HUES48 (cell line): ENCODE data around the gene CKB.

Source experiments
- H3K27ac ChIP-seq: one replicate; pipeline ENCODE4 v1.7.0; 2013; ENCODE audit warnings: low read depth, low read length, inconsistent platforms
- H3K27me3 ChIP-seq: 2 replicates; pipeline ENCODE4 v1.6.1; 2013; ENCODE audit warnings: mild to moderate bottlenecking, low read length; ENCODE audit not compliant: control insufficient read depth, insufficient read depth
- H3K36me3 ChIP-seq: 2 replicates; pipeline ENCODE4 v1.6.1; 2013; ENCODE audit warnings: low read length; ENCODE audit not compliant: control insufficient read depth, insufficient read depth
- H3K4me1 ChIP-seq: 2 replicates; pipeline ENCODE4 v1.6.1; 2013; ENCODE audit warnings: mild to moderate bottlenecking, low read length; ENCODE audit not compliant: control insufficient read depth, insufficient read depth
- H3K4me3 ChIP-seq: 2 replicates; pipeline ENCODE4 v1.5.1; 2013; ENCODE audit warnings: mild to moderate bottlenecking, low read depth, low read length
- H3K9ac ChIP-seq: 2 replicates; pipeline ENCODE4 v1.6.1; 2013; ENCODE audit warnings: mild to moderate bottlenecking, low read depth, low read length, moderate library complexity
- H3K9me3 ChIP-seq: 2 replicates; pipeline ENCODE4 v1.6.1; 2013; ENCODE audit warnings: low read length; ENCODE audit not compliant: control insufficient read depth, insufficient read depth

The CKB gene

DNA sequence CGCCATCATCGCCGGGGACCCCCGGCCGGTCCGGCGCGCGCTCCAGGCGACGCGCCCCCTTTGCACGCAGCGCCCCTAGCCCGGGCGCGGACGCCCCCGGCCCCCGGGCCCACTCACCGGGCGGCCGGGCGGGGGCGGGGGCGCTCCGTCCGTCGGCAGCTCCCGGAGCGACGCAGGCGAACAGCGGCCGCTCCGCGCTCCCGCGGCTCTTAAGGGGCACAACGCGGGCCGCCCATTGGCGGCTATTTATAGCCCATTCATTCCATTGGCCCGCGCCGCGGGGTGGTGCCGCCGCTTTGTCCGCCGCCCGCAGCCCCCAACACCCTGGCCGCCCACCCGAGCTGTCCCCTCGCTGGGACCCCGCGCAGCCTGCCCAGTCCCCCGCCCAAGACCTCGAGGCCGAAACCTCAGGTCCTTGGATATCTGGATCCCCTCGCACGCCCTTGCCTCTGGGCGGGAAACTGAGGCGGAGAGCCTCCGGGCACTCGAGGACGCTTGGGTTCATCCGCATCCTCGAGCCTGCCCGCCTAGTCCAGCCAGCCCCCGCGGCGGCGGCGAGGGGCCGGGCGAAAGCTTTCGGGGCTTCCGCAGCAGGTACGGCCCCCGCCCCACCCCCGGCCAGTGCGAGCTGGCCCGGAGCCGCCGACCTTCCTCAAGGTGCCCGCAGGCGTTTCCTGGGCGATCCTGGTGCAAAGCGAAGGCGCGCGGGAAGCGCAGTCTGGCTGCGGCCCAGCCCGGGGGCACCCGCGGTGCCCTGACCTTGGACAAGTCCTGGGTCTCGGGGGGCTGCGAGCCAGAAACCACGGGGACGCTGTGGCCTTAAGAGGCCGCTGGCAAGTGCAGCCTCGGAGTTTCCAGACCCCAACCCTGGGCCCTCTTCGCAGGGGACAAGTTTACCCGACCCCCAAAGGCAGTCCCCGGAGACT lies at the start of gene CKB:
Gene CKB, minus strand, starts transcription at position 182 of the 926 bp plus-strand sequence. CDS start 337 bp downstream, outside the sequence.
- Histone ChIP-seq H3K9me3 (no peaks in the 10 kb centered on the region), H3K27me3 (peaks cover 21% of the 10 kb centered on the region), H3K27ac (peak within 1 kb of the TSS; percentile 76), H3K4me3 (peak within 1 kb of the TSS; percentile 97), H3K36me3 (peaks cover 18% of the 10 kb centered on the region), H3K4me1 (peaks cover 20% of the 10 kb centered on the region; the same call in 1 of the 2 replicates), H3K9ac (peak within 1 kb of the TSS; percentile 76)

DNA sequence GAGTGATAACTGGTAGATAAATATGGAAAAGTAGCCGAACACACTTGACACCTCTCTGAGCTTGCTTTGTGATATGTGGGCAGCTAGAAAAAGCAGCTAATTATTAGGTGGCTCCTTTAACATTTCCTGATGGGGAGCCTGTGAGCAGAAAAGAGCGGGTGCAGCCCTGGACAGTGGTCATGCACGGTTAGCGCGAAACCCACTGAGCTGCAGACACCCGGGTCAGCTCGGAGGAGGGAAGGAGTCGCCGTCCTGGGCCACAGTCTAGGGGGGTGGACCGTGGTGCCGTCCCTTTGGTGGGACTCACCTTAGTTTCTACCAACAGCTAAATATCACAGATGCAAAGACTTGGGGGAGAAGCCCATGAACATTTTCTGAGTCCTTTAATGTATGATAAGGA lies 46.8 kb upstream of the CKB start:
- Histone ChIP-seq H3K27me3 (no peaks in the 10 kb centered on the region), H3K9ac (no peak overlapping the region), H3K27ac (peak overlapping the region; percentile 39), H3K4me3 (no peak overlapping the region), H3K9me3 (no peaks in the 10 kb centered on the region), H3K4me1 (peaks cover 6% of the 10 kb centered on the region; the same call in 1 of the 2 replicates), H3K36me3 (peaks cover 5% of the 10 kb centered on the region; the same call in 1 of the 2 replicates)

DNA sequence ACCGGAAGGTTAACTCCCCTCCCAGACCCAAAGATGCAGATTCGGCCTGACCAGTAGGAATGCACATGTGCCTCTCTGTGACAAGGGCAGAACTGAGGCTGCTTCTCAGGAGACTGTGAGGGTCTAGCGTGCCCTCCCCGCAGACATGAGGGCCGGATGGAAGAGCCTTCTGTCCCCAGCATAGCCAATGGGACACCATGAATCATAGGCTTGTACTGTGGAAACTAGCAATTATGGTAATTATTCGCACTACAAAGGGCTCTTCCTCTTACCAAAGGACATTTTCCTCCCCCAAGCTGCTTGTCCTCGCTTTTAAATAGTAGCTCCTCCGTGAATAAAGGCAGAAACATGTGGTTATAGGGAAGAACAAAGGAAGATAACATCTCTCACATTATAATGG lies 46.3 kb upstream of the CKB start:
- H3K4me3 ChIP-seq: no peak overlapping the region
- no peaks in the 10 kb centered on the region for H3K9me3 ChIP-seq
- H3K27me3 ChIP-seq: no peaks in the 10 kb centered on the region
- peak overlapping the region; percentile 39 for H3K27ac ChIP-seq
- 0 out of 2 replicates have a peak, but pooled peaks cover under 1% of the 10 kb centered on the region for H3K36me3 ChIP-seq
- peaks cover 6% of the 10 kb centered on the region; the same call in 1 of the 2 replicates for H3K4me1 ChIP-seq
- no peak overlapping the region for H3K9ac ChIP-seq

DNA sequence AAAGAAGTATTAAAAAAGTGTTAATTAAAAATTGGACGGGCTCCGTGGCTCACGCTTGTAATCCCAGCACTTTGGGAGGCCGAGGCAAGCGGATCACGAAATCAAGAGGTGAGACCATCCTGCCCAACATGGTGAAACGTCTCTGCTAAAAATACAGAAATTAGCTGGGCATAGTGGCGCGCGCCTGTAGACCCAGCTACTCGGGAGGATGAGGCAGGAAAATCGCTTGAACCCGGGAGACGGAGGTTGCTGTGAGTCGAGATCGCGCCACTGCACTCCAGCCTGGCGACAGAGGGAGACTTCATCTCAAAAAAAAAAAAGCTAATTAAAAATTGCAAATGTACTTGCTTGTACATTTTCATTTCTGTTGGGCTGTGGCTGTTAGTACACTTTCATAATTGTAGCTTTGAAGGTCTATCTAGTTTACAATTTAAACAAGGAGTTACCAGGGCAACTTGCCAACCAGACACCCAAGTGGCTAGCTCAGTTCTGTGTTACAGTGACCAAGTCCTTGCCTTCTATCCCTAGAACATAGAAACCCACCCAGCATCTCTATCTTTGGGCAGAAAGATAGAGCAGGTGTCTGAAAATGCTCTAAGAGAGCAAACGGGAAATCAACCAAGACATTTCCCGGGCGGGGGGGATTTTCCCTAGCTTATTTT lies 41.3 kb upstream of the CKB start:
- peak overlapping the region; percentile 85 for H3K4me3 ChIP-seq
- H3K9ac ChIP-seq: 0 out of 2 replicates have a peak overlapping the region, but pooled peaks have one; percentile 95
- no peak overlapping the region for H3K27ac ChIP-seq
- H3K4me1 ChIP-seq: peaks cover 6% of the 10 kb centered on the region; the same call in 1 of the 2 replicates
- no peaks in the 10 kb centered on the region for H3K9me3 ChIP-seq
- H3K27me3 ChIP-seq: no peaks in the 10 kb centered on the region
- H3K36me3 ChIP-seq: peaks cover 18% of the 10 kb centered on the region

DNA sequence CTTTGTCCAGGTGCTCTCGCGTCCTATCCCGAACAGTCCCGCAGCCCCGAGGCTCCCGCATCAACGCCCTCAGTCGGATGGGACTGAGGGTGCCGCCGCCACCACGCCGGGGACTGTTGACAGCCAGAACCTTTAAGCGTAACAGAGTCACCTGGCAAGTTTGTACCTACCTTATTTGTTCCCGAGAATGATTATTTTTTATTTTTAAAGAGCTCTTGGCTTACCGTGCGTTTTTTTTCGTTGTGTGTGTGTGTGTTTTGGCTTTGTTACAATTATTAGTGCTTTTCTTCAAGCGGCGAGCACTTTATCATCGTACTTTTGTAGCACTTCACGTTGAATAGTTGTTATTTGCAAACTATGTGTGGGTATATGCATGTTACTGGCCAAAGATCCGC lies 40.6 kb upstream of the CKB start:
- peak overlapping the region; percentile 85 for H3K4me3 ChIP-seq
- H3K36me3 ChIP-seq: peaks cover 25% of the 10 kb centered on the region
- H3K27me3 ChIP-seq: no peaks in the 10 kb centered on the region
- H3K9me3 ChIP-seq: no peaks in the 10 kb centered on the region
- H3K9ac ChIP-seq: peak overlapping the region; percentile 95
- peaks cover 5% of the 10 kb centered on the region; the same call in 1 of the 2 replicates for H3K4me1 ChIP-seq
- peak overlapping the region; percentile 97 for H3K27ac ChIP-seq

DNA sequence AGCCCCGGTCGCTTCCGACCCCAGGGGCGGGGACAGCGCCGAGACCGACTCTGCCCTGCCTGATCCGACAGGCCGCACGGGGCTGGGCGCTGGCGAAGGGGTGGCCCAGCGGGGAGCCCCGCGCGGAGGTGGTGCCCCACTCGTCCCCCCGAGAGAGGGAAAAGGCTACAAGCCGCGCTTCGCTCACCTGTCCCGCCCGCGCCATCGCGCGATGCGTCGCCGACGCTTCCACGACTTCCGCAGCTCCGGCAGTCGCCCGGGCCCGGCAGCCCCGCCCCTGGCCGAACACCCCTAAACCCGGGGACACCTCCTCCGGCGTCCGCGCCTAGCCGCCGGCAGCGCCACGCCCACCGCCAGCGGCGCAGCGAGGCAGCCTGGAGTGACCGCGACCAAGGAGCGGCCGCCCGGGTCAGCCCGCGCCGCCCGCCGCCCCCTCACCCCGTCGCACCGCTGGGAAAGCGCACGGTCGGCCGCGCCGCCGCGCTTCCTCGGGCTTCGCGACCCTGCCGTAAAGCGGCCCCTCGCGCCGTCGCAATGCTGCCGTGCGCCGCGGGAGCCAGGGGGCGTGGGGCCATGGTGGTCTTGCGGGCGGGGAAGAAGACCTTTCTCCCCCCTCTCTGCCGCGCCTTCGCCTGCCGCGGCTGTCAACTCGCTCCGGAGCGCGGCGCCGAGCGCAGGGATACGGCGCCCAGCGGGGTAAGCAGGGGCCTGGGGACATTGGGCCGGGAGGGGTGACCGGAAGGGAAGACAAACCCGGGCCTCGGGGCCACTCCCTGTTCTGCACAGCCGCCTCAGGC lies 40.0 kb upstream of the CKB start, which contains the start of the genes BAG5 and COA8:
Gene BAG5, minus strand, starts transcription at position 229 of the 797 bp plus-strand sequence. CDS start 1,493 bp downstream, outside the sequence.
Gene COA8, plus strand, starts transcription at position 532 of the 797 bp plus-strand sequence. Its CDS starts 42 bp downstream, at position 574.
- Histone ChIP-seq H3K4me1 (peaks cover 4% of the 10 kb centered on the region; the same call in 1 of the 2 replicates), H3K27me3 (no peaks in the 10 kb centered on the region), H3K27ac (peak within 1 kb of the TSS; percentile 97), H3K9ac (peak within 1 kb of the TSS; percentile 95), H3K9me3 (no peaks in the 10 kb centered on the region), H3K4me3 (peak within 1 kb of the TSS; percentile 85), H3K36me3 (peaks cover 28% of the 10 kb centered on the region)

DNA sequence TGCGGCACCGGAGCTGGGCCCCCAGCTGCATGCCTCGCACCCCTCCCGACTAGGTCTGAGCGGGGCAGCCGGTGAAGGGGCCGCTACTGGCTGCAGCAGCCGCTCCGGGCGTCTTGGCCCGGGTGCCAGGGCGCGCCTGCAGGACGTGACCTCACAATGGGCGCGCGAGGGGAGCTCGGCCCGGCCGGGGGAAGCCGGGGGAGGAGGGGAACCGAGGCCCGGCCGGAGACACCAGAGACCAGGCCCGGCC lies 39.5 kb upstream of the CKB start:
- Histone ChIP-seq H3K4me3 (peak overlapping the region; percentile 85), H3K27ac (peak overlapping the region; percentile 97), H3K9ac (peak overlapping the region; percentile 95), H3K4me1 (peaks cover 3% of the 10 kb centered on the region; the same call in 1 of the 2 replicates), H3K36me3 (peaks cover 31% of the 10 kb centered on the region), H3K27me3 (no peaks in the 10 kb centered on the region), H3K9me3 (no peaks in the 10 kb centered on the region)

DNA sequence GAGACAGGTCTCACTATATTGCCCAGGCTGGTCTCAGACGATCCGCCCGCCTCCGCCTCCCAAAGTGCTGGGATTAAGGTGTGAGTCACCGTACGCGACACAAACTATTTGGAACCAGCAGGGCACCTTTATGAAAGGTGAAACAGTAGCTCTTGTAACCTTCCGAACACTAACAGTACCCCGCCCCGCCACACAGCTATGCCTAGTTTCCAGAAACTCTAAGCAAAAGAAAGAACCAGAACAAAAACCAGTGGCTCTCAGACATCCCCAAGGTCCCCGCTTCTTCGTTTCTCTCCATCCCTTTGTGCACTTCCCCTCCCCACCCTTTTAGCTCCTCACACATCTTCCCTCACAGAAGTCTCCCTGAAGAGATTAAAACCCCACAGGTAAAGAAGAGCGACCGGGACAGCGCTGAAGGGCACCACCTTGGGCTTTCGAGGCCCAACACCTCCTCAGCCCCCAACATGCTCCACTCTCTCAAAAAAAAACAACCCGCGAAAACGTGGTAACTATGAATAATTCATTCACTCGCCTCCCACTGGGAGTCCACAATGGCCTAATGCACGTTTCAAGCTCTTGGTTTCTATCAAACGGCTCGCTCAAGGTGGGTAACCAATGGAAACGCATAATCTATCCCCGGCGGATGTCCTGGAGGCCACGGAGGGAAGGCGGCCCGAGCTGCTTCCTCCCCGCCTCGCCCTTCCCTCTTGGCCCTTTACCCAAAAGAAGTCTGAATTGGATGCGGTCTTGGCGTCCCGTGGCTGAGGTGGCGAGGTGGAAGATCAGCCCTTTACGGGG lies 39.0 kb upstream of the CKB start:
- no peaks in the 10 kb centered on the region for H3K9me3 ChIP-seq
- H3K4me3 ChIP-seq: peak overlapping the region; percentile 85
- peaks cover 3% of the 10 kb centered on the region; the same call in 1 of the 2 replicates for H3K4me1 ChIP-seq
- peaks cover 33% of the 10 kb centered on the region for H3K36me3 ChIP-seq
- peak overlapping the region; percentile 97 for H3K27ac ChIP-seq
- H3K27me3 ChIP-seq: no peaks in the 10 kb centered on the region
- peak overlapping the region; percentile 95 for H3K9ac ChIP-seq

DNA sequence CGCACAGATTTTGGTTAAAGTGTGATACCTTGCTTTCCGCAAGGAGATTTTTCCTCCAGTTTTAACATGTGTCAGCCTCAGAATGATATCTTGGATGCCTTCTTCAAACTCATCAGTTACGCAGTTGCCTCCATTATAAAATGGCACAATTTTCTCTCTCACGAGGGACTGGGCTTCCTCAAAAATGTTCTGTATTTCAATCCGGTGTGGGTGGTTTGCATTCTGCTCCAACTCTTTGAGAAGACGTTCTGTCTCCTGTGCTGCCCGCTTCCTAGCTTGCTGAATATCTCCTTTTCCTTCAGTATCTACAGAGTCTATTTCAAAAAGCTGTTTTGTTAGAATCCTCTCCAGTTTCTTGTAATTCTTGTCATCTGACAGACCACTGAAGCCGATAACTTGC lies 38.1 kb upstream of the CKB start:
- H3K4me1 ChIP-seq: peaks cover 3% of the 10 kb centered on the region; the same call in 1 of the 2 replicates
- H3K4me3 ChIP-seq: peak overlapping the region; percentile 85; the same call in 1 of the 2 replicates
- H3K9ac ChIP-seq: no peak overlapping the region

DNA sequence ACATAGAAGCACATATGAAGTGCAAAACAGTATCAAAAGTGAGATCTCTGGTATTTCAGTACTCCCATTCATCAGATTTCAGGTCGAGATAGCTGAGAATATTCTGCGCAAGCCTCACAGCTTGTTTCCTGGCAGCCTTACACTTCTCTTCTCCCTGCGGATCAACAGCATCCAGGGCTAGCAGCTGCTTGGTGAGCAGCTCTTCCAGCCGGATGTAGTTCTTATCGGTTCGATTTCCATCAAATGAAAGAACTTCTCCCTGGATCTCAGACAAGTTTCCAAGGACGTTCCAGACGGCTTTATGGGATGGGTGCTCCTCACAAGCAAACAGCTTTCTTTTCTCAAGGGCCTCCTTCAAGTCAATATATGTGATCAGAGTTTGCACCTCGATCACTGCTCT lies 37.1 kb upstream of the CKB start:
- peaks cover 3% of the 10 kb centered on the region; the same call in 1 of the 2 replicates for H3K4me1 ChIP-seq
- no peaks in the 10 kb centered on the region for H3K9me3 ChIP-seq
- H3K9ac ChIP-seq: no peak overlapping the region
- H3K27me3 ChIP-seq: no peaks in the 10 kb centered on the region
- peaks cover 33% of the 10 kb centered on the region for H3K36me3 ChIP-seq
- no peak overlapping the region for H3K27ac ChIP-seq
- no peak overlapping the region for H3K4me3 ChIP-seq

More for the DNA sequence above, 38.1 kb upstream of the CKB start:
- H3K36me3 ChIP-seq: peaks cover 33% of the 10 kb centered on the region
- no peaks in the 10 kb centered on the region for H3K9me3 ChIP-seq
- no peak overlapping the region for H3K27ac ChIP-seq
- no peaks in the 10 kb centered on the region for H3K27me3 ChIP-seq
